GM23338 (cell line): ENCODE data around the gene PSEN2. TPM values are rescaled to one million over a fixed set of nuclear protein-coding genes. Genes with fewer than 3 reads are reported as not detected.

Experiments used
- ATAC-seq: fragments of 200-7000 bp; cut with Tn5 transposase; 3 replicates; pipeline ENCODE4 v1.9.1; 2020
- DNase-seq: peaks from one replicate; pipeline ENCODE4 v3.0.0-alpha.2; 2015; ENCODE audit warnings: low spot score
- H2AFZ ChIP-seq: fragments of 200-600 bp; sonication (generic); 2 replicates; pipeline ENCODE4 v1.8.0; 2016; ENCODE audit warnings: antibody characterized with exemption, mild to moderate bottlenecking, moderate library complexity
- H3F3A ChIP-seq: fragments of 200-600 bp; sonication (generic); replicated peaks from 2 replicates; pipeline ENCODE4 v1.8.0; 2017; ENCODE audit warnings: antibody characterized with exemption, mixed run types, low read depth
- H3K27ac ChIP-seq: fragments of 200-600 bp; sonication (generic); 2 replicates; pipeline ENCODE4 v1.6.1; 2016; ENCODE audit warnings: low read depth
- H3K27me3 ChIP-seq: fragments of 200-600 bp; sonication (generic); 2 replicates; pipeline ENCODE4 v1.8.0; 2016; ENCODE audit warnings: mild to moderate bottlenecking, mixed run types, moderate library complexity; ENCODE audit not compliant: insufficient read depth
- H3K36me3 ChIP-seq: fragments of 200-600 bp; sonication (generic); 2 replicates; pipeline ENCODE4 v1.8.0; 2016; ENCODE audit warnings: mild to moderate bottlenecking; ENCODE audit not compliant: insufficient read depth
- H3K4me1 ChIP-seq: fragments of 200-600 bp; sonication (generic); 2 replicates; pipeline ENCODE4 v1.8.0; 2016; ENCODE audit warnings: mild to moderate bottlenecking, moderate library complexity; ENCODE audit not compliant: insufficient read depth
- H3K4me2 ChIP-seq: fragments of 200-600 bp; sonication (generic); 2 replicates; pipeline ENCODE4 v1.7.1; 2017; ENCODE audit warnings: mixed run types
- H3K4me3 ChIP-seq: fragments of 200-600 bp; sonication (generic); 2 replicates; pipeline ENCODE4 v1.6.1; 2016; ENCODE audit warnings: mixed run types
- H3K79me2 ChIP-seq: fragments of 200-600 bp; sonication (generic); replicated peaks from 2 replicates; pipeline ENCODE4 v1.8.0; 2017; ENCODE audit warnings: mild to moderate bottlenecking; ENCODE audit not compliant: insufficient read depth
- H3K9me2 ChIP-seq: fragments of 200-600 bp; sonication (generic); 2 replicates; pipeline ENCODE4 v1.8.0; 2017; ENCODE audit not compliant: insufficient read depth
- H4K20me1 ChIP-seq: fragments of 200-600 bp; sonication (generic); replicated peaks from 2 replicates; pipeline ENCODE4 v1.8.0; 2017; ENCODE audit warnings: mild to moderate bottlenecking; ENCODE audit not compliant: insufficient read depth
- H3K27ac Mint-ChIP-seq: 2 replicates; pipeline ENCODE4 v1.8.0; 2020; ENCODE audit warnings: inconsistent platforms, mild to moderate bottlenecking, moderate library complexity, mixed read lengths
- H3K27me3 Mint-ChIP-seq: 3 replicates; pipeline ENCODE4 v1.8.0; 2022; ENCODE audit warnings: low read depth, mild to moderate bottlenecking, moderate library complexity, mixed read lengths, inconsistent platforms; ENCODE audit not compliant: insufficient read depth, poor library complexity
- H3K36me3 Mint-ChIP-seq: 3 replicates; pipeline ENCODE4 v1.8.0; 2021; ENCODE audit warnings: low read depth, mild to moderate bottlenecking, inconsistent platforms, moderate library complexity, mixed read lengths
- H3K4me1 Mint-ChIP-seq: 3 replicates; pipeline ENCODE4 v1.8.0; 2020; ENCODE audit warnings: mild to moderate bottlenecking, inconsistent platforms, mixed read lengths
- H3K4me3 Mint-ChIP-seq: 3 replicates; pipeline ENCODE4 v1.8.0; 2021; ENCODE audit warnings: moderate library complexity, mild to moderate bottlenecking, inconsistent platforms, mixed read lengths
- H3K9me3 Mint-ChIP-seq: 3 replicates; pipeline ENCODE4 v1.8.0; 2020; ENCODE audit warnings: moderate library complexity, mild to moderate bottlenecking, inconsistent platforms, mixed read lengths
- CREB1 ChIP-seq: fragments of 250-450 bp; sonication (Bioruptor Pico); IDR thresholded peaks from 2 replicates; pipeline ENCODE4 v1.5.0; 2020; ENCODE audit warnings: low read depth, mild to moderate bottlenecking, moderate library complexity
- EZH2 ChIP-seq: fragments of 200-600 bp; sonication (generic); IDR thresholded peaks from one replicate; pipeline ENCODE4 v1.8.0; 2017; ENCODE audit warnings: antibody characterized with exemption, mild to moderate bottlenecking, low read depth; ENCODE audit not compliant: unreplicated experiment
- EZH2phosphoT487 ChIP-seq: fragments of 200-600 bp; sonication (generic); IDR thresholded peaks from one replicate; pipeline ENCODE4 v1.8.1; 2018; ENCODE audit warnings: antibody characterized with exemption; ENCODE audit not compliant: unreplicated experiment
- JUNB ChIP-seq: IDR thresholded peaks from one replicate; pipeline ENCODE4 v1.6.1; 2016; ENCODE audit warnings: antibody characterized with exemption; ENCODE audit not compliant: unreplicated experiment
- NANOG ChIP-seq: IDR thresholded peaks from 2 replicates; pipeline ENCODE4 v1.6.1; 2016; ENCODE audit warnings: antibody characterized with exemption, borderline replicate concordance
- POLR2AphosphoS5 ChIP-seq: IDR thresholded peaks from 2 replicates; pipeline ENCODE4 v1.6.1; 2016; ENCODE audit warnings: antibody characterized with exemption, low read depth
- STAT1 ChIP-seq: IDR thresholded peaks from one replicate; pipeline ENCODE4 v1.6.1; 2016; ENCODE audit warnings: antibody characterized with exemption; ENCODE audit not compliant: unreplicated experiment
- ZNF114 ChIP-seq: fragments of 250-450 bp; sonication (Bioruptor Pico); IDR thresholded peaks from 2 replicates; pipeline ENCODE4 v1.5.0; 2020; ENCODE audit warnings: mild to moderate bottlenecking, moderate library complexity
- ZNF331 ChIP-seq: fragments of 250-450 bp; sonication (Bioruptor Pico); IDR thresholded peaks from 2 replicates; pipeline ENCODE4 v1.5.0; 2020; ENCODE audit warnings: low read depth, mild to moderate bottlenecking, moderate library complexity
- polyA plus RNA-seq: library from polyadenylated mRNA; unstranded; fragments of >200 nt; fragmentation: Nextera tagmentation; extraction: Ambion mirVana; gene quantifications from 2 replicates; pipeline ENCODE4 v1.2.1, GENCODE V29; 2016
- total RNA-seq: library from RNA; depleted of rRNA; stranded (reverse); fragments of >200 nt; shearing (Covaris generic); gene quantifications from 2 replicates; pipeline ENCODE4 v1.2.3, GENCODE V29; 2014
- TF ChIP-seq, protein P1 (sequence below): fragments of 250-450 bp; sonication (Bioruptor Pico); IDR thresholded peaks from 2 replicates; pipeline ENCODE4 v1.5.0; 2020; ENCODE audit warnings: mild to moderate bottlenecking, moderate library complexity
- TF ChIP-seq, protein P2 (sequence below), 2 experiments: fragments of 200-600 bp in 1 of 2; sonication (generic) in 1 of 2; conservative IDR thresholded peaks; 2 replicates each; pipeline versions ENCODE4 v1.5.1 to v1.6.1; 2016 to 2017; ENCODE audit warnings: antibody characterized with exemption in 2 of 2, low read depth in 2 of 2, mild to moderate bottlenecking in 2 of 2, moderate library complexity in 1 of 2

PSEN2 gene
- total and polyA plus RNA-seq, 2 experiments from 2014 or later = 10.0 to 22.1 TPM

DNA sequence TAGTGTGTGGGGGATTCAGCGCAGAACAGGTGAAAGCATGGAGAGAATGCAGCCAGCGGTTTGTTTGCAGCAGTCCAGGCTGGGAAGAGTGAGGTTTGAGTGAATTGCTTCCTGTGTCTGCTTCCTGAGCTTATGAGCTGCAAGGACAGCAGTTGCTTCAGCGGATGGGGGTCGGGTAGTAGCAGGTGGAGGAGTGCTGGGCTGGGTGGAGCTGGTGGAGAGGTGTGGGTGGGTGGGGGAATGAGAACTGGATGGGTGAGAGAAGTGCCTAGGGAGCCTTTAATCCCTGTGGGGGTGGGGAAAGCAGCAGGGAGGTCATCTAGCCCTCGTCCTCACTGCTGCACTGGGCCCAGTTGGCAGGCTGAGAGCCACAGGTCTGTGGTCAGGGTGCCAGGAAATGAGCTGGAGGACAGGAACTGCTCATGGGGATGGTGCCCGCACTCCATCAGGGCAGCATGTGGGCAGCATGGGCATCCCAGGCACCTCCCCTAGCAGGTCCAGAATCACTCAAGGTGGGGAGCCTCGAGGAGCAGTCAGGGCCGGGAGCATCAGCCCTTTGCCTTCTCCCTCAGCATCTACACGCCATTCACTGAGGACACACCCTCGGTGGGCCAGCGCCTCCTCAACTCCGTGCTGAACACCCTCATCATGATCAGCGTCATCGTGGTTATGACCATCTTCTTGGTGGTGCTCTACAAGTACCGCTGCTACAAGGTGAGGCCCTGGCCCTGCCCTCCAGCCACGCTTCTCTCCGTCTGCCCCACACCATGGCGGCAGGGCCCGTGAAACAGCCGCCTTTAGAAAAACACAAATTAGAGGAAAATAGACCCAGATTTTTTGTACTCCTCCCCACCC, 14.8 kb downstream of the PSEN2 start:
- no peak; the same call in 2 of the 3 replicates for ATAC-seq
- H3K4me3 ChIP-seq = no peak overlapping the region
- no peaks in the 10 kb centered on the region; the same call in 1 of the 2 replicates for H3K36me3 ChIP-seq
- TF ChIP-seq EZH2 (no peak), JUNB (no peak), STAT1 (no peak), EZH2phosphoT487 (no peak), CREB1 (no peak), NANOG (no peak)
- Mint-ChIP-seq H3K9me3 (no peaks in the 10 kb centered on the region; the same call in 2 of the 3 replicates), H3K27ac (no peak overlapping the region), H3K27me3 (peaks cover 5% of the 10 kb centered on the region), H3K4me1 (no peaks in the 10 kb centered on the region; the same call in 1 of the 3 replicates), H3K4me3 (no peak overlapping the region), H3K36me3 (peaks cover 47% of the 10 kb centered on the region)
- no peaks in the 10 kb centered on the region for H3F3A ChIP-seq
- no peaks in the 10 kb centered on the region for H3K9me2 ChIP-seq
- H3K4me1 ChIP-seq = no peaks in the 10 kb centered on the region
- no peak for DNase-seq
- H3K4me2 ChIP-seq = no peak overlapping the region
- H3K79me2 ChIP-seq = no peaks in the 10 kb centered on the region
- H2AFZ ChIP-seq = no peak overlapping the region
- no peaks in the 10 kb centered on the region for H3K27me3 ChIP-seq
- no peaks in the 10 kb centered on the region; the same call in 1 of the 2 replicates for H4K20me1 ChIP-seq
- H3K27ac ChIP-seq = no peak overlapping the region

DNA sequence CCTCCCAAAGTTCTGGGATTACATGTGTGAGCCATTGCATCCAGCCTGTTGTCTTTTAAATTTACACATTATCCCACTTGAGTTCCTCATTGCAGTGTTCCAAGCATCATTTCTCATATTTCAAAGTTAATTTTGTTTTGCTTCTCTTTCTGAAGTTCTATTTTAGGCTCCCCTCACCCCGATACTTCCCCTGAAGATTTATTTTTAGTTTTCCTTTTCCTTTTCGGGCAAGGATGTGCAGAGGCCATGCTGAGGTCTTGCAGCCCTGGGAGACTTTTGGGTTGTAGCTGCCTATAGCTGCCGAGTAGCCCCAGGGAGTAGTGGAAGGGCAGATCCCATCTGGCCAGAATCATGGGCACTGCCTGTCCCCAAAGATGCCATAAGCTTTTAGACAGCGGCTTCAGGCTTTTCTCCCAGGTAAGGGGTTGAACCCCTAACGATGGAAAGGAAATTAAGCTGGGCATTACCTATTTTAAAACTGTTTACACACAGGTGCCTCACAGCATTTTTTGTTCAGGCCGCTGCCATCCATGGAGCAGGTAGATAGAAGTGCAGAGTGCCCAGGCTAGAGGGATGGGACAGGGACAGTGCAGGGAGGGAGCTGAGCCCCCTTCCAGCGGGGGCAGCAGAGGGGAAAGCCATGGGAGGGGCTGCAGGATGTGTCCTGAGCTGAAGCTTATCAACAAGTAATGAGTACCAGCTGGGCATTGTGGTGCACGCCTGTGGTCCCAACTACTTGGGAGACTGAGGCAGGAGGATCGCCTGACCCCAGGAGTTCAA, 15.9 kb downstream of the PSEN2 start:
- Mint-ChIP-seq H3K27ac (no peak overlapping the region), H3K4me1 (no peaks in the 10 kb centered on the region; the same call in 1 of the 3 replicates), H3K4me3 (no peak overlapping the region), H3K36me3 (peaks cover 44% of the 10 kb centered on the region), H3K27me3 (peaks cover 5% of the 10 kb centered on the region), H3K9me3 (no peaks in the 10 kb centered on the region; the same call in 2 of the 3 replicates)
- Histone ChIP-seq H2AFZ (no peak overlapping the region), H3K9me2 (no peaks in the 10 kb centered on the region), H4K20me1 (no peaks in the 10 kb centered on the region; the same call in 1 of the 2 replicates), H3K4me2 (no peak overlapping the region), H3K4me1 (no peaks in the 10 kb centered on the region), H3K79me2 (no peaks in the 10 kb centered on the region), H3K27ac (no peak overlapping the region), H3K27me3 (no peaks in the 10 kb centered on the region), H3K4me3 (no peak overlapping the region), H3F3A (no peaks in the 10 kb centered on the region), H3K36me3 (no peaks in the 10 kb centered on the region; the same call in 1 of the 2 replicates)
- DNase-seq = no peak
- ATAC-seq = no peak
- TF ChIP-seq NANOG = no peak
- TF ChIP-seq, protein P1, sequence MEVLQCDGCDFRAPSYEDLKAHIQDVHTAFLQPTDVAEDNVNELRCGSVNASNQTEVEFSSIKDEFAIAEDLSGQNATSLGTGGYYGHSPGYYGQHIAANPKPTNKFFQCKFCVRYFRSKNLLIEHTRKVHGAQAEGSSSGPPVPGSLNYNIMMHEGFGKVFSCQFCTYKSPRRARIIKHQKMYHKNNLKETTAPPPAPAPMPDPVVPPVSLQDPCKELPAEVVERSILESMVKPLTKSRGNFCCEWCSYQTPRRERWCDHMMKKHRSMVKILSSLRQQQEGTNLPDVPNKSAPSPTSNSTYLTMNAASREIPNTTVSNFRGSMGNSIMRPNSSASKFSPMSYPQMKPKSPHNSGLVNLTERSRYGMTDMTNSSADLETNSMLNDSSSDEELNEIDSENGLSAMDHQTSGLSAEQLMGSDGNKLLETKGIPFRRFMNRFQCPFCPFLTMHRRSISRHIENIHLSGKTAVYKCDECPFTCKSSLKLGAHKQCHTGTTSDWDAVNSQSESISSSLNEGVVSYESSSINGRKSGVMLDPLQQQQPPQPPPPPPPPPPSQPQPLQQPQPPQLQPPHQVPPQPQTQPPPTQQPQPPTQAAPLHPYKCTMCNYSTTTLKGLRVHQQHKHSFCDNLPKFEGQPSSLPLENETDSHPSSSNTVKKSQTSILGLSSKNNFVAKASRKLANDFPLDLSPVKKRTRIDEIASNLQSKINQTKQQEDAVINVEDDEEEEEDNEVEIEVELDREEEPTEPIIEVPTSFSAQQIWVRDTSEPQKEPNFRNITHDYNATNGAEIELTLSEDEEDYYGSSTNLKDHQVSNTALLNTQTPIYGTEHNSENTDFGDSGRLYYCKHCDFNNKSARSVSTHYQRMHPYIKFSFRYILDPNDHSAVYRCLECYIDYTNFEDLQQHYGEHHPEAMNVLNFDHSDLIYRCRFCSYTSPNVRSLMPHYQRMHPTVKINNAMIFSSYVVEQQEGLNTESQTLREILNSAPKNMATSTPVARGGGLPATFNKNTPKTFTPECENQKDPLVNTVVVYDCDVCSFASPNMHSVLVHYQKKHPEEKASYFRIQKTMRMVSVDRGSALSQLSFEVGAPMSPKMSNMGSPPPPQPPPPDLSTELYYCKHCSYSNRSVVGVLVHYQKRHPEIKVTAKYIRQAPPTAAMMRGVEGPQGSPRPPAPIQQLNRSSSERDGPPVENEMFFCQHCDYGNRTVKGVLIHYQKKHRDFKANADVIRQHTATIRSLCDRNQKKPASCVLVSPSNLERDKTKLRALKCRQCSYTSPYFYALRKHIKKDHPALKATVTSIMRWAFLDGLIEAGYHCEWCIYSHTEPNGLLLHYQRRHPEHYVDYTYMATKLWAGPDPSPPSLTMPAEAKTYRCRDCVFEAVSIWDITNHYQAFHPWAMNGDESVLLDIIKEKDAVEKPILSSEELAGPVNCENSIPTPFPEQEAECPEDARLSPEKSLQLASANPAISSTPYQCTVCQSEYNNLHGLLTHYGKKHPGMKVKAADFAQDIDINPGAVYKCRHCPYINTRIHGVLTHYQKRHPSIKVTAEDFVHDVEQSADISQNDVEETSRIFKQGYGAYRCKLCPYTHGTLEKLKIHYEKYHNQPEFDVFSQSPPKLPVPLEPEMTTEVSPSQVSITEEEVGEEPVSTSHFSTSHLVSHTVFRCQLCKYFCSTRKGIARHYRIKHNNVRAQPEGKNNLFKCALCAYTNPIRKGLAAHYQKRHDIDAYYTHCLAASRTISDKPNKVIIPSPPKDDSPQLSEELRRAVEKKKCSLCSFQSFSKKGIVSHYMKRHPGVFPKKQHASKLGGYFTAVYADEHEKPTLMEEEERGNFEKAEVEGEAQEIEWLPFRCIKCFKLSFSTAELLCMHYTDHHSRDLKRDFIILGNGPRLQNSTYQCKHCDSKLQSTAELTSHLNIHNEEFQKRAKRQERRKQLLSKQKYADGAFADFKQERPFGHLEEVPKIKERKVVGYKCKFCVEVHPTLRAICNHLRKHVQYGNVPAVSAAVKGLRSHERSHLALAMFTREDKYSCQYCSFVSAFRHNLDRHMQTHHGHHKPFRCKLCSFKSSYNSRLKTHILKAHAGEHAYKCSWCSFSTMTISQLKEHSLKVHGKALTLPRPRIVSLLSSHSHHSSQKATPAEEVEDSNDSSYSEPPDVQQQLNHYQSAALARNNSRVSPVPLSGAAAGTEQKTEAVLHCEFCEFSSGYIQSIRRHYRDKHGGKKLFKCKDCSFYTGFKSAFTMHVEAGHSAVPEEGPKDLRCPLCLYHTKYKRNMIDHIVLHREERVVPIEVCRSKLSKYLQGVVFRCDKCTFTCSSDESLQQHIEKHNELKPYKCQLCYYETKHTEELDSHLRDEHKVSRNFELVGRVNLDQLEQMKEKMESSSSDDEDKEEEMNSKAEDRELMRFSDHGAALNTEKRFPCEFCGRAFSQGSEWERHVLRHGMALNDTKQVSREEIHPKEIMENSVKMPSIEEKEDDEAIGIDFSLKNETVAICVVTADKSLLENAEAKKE (CRISPR knock-in tag) = no peak
- no peak for TF ChIP-seq EZH2
- TF ChIP-seq, protein P2, sequence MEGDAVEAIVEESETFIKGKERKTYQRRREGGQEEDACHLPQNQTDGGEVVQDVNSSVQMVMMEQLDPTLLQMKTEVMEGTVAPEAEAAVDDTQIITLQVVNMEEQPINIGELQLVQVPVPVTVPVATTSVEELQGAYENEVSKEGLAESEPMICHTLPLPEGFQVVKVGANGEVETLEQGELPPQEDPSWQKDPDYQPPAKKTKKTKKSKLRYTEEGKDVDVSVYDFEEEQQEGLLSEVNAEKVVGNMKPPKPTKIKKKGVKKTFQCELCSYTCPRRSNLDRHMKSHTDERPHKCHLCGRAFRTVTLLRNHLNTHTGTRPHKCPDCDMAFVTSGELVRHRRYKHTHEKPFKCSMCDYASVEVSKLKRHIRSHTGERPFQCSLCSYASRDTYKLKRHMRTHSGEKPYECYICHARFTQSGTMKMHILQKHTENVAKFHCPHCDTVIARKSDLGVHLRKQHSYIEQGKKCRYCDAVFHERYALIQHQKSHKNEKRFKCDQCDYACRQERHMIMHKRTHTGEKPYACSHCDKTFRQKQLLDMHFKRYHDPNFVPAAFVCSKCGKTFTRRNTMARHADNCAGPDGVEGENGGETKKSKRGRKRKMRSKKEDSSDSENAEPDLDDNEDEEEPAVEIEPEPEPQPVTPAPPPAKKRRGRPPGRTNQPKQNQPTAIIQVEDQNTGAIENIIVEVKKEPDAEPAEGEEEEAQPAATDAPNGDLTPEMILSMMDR (conservative IDR thresholded peaks at IDR 0.05; ENCODE audit: low read depth in 2 of 2) = no peak
- no peak for TF ChIP-seq POLR2AphosphoS5
- TF ChIP-seq CREB1 = no peak
- TF ChIP-seq ZNF114 (CRISPR knock-in tag) = no peak
- no peak for TF ChIP-seq EZH2phosphoT487
- no peak for TF ChIP-seq ZNF331 (CRISPR knock-in tag)
- no peak for TF ChIP-seq STAT1
- no peak for TF ChIP-seq JUNB
